Fibroblast of pulmonary artery (primary cell): ENCODE results near the gene HHATL.

ENCODE experiments used
- DNase-seq: peaks from one replicate; pipeline ENCODE4 v3.0.0-alpha.2; 2010; ENCODE audit warnings: low read depth
- H3K4me3 ChIP-seq: replicated peaks from 2 replicates; pipeline ENCODE4 v1.5.1; 2011; ENCODE audit warnings: low read depth, mild to moderate bottlenecking, control low read depth, low read length, moderate library complexity
- TF ChIP-seq, protein P1 (sequence below): IDR thresholded peaks from 2 replicates; pipeline ENCODE4 v1.5.1; 2011; ENCODE audit warnings: mild to moderate bottlenecking, control low read depth, low read length, inconsistent platforms; ENCODE audit errors: missing control alignments

The HHATL gene

DNA sequence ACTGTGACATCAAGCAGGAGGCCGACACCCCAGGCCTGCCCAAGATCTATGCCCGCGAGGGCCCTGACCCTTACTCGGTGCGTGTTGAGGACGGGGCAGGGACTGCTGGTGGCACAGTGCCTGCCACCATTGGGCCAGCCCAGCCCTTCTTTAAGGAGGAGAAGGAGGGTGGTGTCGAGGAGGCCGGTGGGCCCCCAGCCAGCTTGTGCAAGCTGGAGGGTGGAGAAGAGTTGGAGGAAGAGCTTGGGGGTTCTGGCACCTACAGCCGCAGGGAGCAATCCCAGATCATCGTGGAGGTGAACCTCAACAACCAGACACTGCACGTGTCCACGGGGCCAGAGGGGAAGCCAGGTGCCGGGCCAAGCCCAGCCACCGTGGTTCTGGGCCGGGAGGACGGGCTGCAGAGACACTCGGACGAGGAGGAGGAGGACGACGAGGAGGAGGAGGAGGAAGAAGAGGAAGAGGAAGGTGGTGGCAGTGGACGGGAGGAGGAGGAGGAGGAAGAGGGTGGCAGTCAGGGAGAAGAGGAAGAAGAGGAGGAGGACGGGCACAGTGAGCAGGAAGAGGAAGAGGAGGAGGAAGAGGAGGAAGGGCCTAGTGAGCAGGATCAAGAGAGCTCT, 43.7 kb downstream of the HHATL start:
- DNase-seq = no peak
- TF ChIP-seq, protein P1, sequence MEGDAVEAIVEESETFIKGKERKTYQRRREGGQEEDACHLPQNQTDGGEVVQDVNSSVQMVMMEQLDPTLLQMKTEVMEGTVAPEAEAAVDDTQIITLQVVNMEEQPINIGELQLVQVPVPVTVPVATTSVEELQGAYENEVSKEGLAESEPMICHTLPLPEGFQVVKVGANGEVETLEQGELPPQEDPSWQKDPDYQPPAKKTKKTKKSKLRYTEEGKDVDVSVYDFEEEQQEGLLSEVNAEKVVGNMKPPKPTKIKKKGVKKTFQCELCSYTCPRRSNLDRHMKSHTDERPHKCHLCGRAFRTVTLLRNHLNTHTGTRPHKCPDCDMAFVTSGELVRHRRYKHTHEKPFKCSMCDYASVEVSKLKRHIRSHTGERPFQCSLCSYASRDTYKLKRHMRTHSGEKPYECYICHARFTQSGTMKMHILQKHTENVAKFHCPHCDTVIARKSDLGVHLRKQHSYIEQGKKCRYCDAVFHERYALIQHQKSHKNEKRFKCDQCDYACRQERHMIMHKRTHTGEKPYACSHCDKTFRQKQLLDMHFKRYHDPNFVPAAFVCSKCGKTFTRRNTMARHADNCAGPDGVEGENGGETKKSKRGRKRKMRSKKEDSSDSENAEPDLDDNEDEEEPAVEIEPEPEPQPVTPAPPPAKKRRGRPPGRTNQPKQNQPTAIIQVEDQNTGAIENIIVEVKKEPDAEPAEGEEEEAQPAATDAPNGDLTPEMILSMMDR = no peak
- no peak overlapping the region for H3K4me3 ChIP-seq

DNA sequence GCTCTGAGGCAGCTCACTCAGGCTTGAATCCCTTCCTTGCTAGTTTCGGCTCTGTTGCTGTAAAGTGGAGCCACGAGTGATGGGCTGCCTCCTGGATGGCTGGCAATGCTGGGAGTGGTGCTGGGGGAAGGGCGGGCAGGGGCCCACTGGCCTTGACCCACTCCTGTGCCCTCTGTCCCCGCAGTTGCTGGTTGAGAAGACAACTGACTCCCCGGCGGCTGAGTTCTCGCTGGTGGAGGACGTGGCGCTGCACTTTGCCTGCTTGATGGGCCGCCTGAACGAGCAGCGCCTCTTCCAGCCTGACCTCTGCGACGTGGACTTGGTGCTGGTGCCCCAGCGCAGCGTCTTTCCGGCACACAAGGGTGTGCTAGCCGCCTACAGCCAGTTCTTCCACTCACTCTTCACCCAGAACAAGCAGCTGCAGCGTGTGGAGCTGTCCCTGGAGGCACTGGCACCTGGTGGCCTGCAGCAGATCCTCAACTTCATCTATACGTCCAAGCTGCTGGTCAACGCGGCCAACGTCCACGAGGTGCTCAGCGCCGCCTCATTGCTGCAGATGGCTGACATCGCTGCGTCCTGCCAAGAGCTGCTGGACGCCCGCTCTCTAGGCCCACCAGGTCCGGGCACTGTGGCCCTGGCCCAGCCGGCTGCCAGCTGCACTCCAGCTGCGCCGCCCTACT, 44.4 kb downstream of the HHATL start:
- TF ChIP-seq, protein P1 = no peak
- H3K4me3 ChIP-seq = no peak overlapping the region
- no peak for DNase-seq

DNA sequence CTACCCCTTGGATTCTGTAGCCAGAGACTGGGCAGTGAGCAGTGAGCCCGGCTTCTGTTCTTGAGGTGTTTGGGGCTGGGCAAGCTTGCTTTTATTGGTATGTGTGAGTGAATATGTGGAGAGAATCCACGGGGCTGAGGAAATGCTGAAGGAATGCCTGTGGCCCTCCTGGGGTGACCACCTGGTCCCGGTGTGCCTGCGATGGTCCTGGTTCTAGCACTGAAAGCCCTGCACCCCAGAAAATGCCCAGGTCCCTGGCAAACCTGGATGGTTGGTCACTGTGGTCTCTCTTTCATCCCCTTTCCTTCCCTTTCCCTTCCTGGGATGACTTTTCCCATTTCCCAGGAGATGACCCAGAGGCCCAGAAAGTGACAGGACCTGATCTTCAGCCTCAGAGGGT, 44.9 kb downstream of the HHATL start:
- TF ChIP-seq, protein P1 = no peak
- DNase-seq = no peak
- no peak overlapping the region for H3K4me3 ChIP-seq

DNA sequence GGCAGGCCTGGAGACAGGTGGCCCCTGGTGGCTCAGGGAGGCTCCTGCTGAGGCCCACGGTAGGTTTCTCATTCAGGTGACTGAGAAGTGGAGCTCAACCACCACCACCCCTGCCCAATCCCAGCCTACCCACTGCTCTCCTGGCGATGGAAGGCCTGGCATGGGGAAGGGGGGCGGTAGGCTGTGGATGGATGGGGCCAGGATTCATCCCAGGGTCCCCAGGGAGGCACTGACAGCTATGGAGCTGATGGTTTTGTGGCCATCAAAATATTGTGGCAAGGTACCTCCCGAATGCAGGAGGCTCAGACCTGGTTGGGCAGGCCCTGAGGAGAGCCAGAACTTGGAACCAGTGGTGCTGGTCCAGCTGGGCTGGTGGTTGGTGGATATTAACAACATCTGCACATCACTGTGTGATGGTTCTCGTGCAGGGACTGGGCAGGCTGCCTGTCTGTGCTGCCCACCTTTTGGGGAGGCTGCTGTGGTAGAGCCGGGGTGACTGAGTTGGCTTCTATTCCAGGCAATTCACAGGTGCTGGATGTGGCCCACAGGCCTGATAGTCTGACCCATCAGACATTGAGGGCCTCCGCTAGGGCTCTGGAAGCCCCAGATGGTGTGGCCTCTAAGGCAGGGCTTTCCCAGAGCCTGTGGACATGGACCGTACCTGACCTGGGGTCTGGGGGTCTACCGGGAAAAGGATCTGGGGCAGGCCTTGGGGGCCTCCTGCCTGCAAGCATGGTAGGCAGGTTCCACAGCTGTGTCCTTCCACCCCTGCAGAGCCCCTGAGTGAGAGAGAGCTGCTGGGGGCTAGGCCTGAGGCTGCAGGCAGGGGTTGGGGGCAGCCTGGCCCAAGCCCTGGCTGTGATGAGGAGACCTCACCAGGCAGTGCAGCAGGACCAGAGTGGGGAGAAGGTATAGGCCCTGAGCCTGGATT, 45.7 kb downstream of the HHATL start:
- TF ChIP-seq, protein P1 = no peak
- DNase-seq = no peak
- H3K4me3 ChIP-seq = no peak overlapping the region

DNA sequence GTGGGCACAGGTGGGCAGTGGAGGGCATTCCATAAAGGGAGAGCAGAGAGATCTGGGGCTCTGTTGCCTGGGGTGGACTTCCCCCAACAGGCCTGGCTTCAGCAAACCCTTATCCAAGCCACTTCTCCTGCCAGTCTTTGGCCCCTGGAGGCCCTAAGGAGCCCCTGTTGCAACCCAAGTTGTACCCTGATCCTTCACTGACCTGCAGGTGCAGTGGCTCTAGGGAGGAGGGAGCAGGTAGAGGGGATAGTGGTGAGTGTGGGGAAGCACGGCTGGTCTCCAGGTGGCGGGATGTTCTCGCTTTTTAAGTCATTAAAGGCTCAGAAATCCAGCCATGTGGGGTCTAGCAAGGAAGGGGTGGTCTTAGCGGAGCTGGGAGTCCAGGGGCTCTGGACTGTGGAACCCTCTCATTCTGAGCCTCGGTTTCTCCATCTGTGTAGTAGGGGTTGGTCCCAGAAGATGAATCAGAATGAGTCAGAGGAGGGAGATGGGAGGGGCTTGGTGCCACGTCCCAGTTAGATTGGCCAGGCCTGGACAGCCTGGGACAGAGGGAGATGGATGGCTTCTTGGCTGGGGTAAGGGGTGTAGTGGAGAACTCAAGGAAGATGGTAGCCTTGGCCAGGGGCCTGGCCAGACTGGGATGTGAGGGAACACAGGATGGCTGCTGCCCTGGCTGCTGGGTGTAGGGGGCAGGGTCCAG, 46.5 kb downstream of the HHATL start:
- peak overlapping the region; percentile 86 for H3K4me3 ChIP-seq
- peak; percentile 35 for DNase-seq
- TF ChIP-seq, protein P1 = no peak

DNA sequence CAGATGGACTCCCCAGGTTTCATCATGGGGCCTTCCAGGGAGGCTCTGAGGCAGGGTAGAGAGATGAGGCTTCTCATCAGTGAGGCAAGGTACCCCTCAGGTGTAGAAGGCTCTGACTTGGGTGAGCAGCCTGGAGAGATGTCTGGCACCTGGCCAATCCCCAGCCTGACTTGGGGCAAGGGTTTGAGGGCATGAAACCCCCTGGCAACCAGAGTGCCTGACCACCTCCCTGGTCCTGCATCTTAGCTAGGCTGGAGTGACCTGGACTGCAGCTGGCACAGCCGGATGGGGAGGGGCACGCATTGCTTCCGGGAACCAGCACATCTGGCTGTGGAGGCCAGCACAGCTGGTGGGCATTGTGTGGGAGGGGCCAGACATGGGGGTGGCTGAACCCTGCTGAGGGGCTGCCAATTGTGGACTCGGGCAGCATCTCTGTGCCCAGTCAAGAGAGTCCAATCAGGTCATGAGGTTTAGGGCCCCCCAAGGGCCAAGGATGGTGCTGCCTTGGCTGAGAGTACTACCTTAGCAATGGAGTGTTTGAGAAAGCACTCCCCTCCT, 47.2 kb downstream of the HHATL start:
- no peak for DNase-seq

More for the DNA sequence above, 47.2 kb downstream of the HHATL start:
- TF ChIP-seq, protein P1 = no peak
- peak overlapping the region; percentile 86 for H3K4me3 ChIP-seq
